GM23338 (cell line): ENCODE measurements around the gene DNAJC13. TPM values are rescaled to one million over a fixed set of nuclear protein-coding genes. Genes with fewer than 3 reads are reported as not detected.

Experiments used
- ATAC-seq: fragments of 200-7000 bp; cut with Tn5 transposase; 3 replicates; pipeline ENCODE4 v1.9.1; 2020
- DNase-seq: peaks from one replicate; pipeline ENCODE4 v3.0.0-alpha.2; 2015; ENCODE audit warnings: low spot score
- H2AFZ ChIP-seq: fragments of 200-600 bp; sonication (generic); 2 replicates; pipeline ENCODE4 v1.8.0; 2016; ENCODE audit warnings: antibody characterized with exemption, mild to moderate bottlenecking, moderate library complexity
- H3F3A ChIP-seq: fragments of 200-600 bp; sonication (generic); replicated peaks from 2 replicates; pipeline ENCODE4 v1.8.0; 2017; ENCODE audit warnings: antibody characterized with exemption, mixed run types, low read depth
- H3K27ac ChIP-seq: fragments of 200-600 bp; sonication (generic); 2 replicates; pipeline ENCODE4 v1.6.1; 2016; ENCODE audit warnings: low read depth
- H3K27me3 ChIP-seq: fragments of 200-600 bp; sonication (generic); 2 replicates; pipeline ENCODE4 v1.8.0; 2016; ENCODE audit warnings: mild to moderate bottlenecking, mixed run types, moderate library complexity; ENCODE audit not compliant: insufficient read depth
- H3K36me3 ChIP-seq: fragments of 200-600 bp; sonication (generic); 2 replicates; pipeline ENCODE4 v1.8.0; 2016; ENCODE audit warnings: mild to moderate bottlenecking; ENCODE audit not compliant: insufficient read depth
- H3K4me1 ChIP-seq: fragments of 200-600 bp; sonication (generic); 2 replicates; pipeline ENCODE4 v1.8.0; 2016; ENCODE audit warnings: mild to moderate bottlenecking, moderate library complexity; ENCODE audit not compliant: insufficient read depth
- H3K4me2 ChIP-seq: fragments of 200-600 bp; sonication (generic); 2 replicates; pipeline ENCODE4 v1.7.1; 2017; ENCODE audit warnings: mixed run types
- H3K4me3 ChIP-seq: fragments of 200-600 bp; sonication (generic); 2 replicates; pipeline ENCODE4 v1.6.1; 2016; ENCODE audit warnings: mixed run types
- H3K79me2 ChIP-seq: fragments of 200-600 bp; sonication (generic); replicated peaks from 2 replicates; pipeline ENCODE4 v1.8.0; 2017; ENCODE audit warnings: mild to moderate bottlenecking; ENCODE audit not compliant: insufficient read depth
- H3K9me2 ChIP-seq: fragments of 200-600 bp; sonication (generic); 2 replicates; pipeline ENCODE4 v1.8.0; 2017; ENCODE audit not compliant: insufficient read depth
- H4K20me1 ChIP-seq: fragments of 200-600 bp; sonication (generic); replicated peaks from 2 replicates; pipeline ENCODE4 v1.8.0; 2017; ENCODE audit warnings: mild to moderate bottlenecking; ENCODE audit not compliant: insufficient read depth
- H3K27ac Mint-ChIP-seq: 2 replicates; pipeline ENCODE4 v1.8.0; 2020; ENCODE audit warnings: inconsistent platforms, mild to moderate bottlenecking, moderate library complexity, mixed read lengths
- H3K27me3 Mint-ChIP-seq: 3 replicates; pipeline ENCODE4 v1.8.0; 2022; ENCODE audit warnings: low read depth, mild to moderate bottlenecking, moderate library complexity, mixed read lengths, inconsistent platforms; ENCODE audit not compliant: insufficient read depth, poor library complexity
- H3K36me3 Mint-ChIP-seq: 3 replicates; pipeline ENCODE4 v1.8.0; 2021; ENCODE audit warnings: low read depth, mild to moderate bottlenecking, inconsistent platforms, moderate library complexity, mixed read lengths
- H3K4me1 Mint-ChIP-seq: 3 replicates; pipeline ENCODE4 v1.8.0; 2020; ENCODE audit warnings: mild to moderate bottlenecking, inconsistent platforms, mixed read lengths
- H3K4me3 Mint-ChIP-seq: 3 replicates; pipeline ENCODE4 v1.8.0; 2021; ENCODE audit warnings: moderate library complexity, mild to moderate bottlenecking, inconsistent platforms, mixed read lengths
- H3K9me3 Mint-ChIP-seq: 3 replicates; pipeline ENCODE4 v1.8.0; 2020; ENCODE audit warnings: moderate library complexity, mild to moderate bottlenecking, inconsistent platforms, mixed read lengths
- CREB1 ChIP-seq: fragments of 250-450 bp; sonication (Bioruptor Pico); IDR thresholded peaks from 2 replicates; pipeline ENCODE4 v1.5.0; 2020; ENCODE audit warnings: low read depth, mild to moderate bottlenecking, moderate library complexity
- CTCF ChIP-seq, 2 experiments: fragments of 200-600 bp in 1 of 2; sonication (generic) in 1 of 2; conservative IDR thresholded peaks; 2 replicates each; pipeline versions ENCODE4 v1.5.1 to v1.6.1; 2016 to 2017; ENCODE audit warnings: antibody characterized with exemption in 2 of 2, low read depth in 2 of 2, mild to moderate bottlenecking in 2 of 2, moderate library complexity in 1 of 2
- ETS1 ChIP-seq: IDR thresholded peaks from 2 replicates; pipeline ENCODE4 v1.6.1; 2016; ENCODE audit warnings: antibody characterized with exemption
- EZH2 ChIP-seq: fragments of 200-600 bp; sonication (generic); IDR thresholded peaks from one replicate; pipeline ENCODE4 v1.8.0; 2017; ENCODE audit warnings: antibody characterized with exemption, mild to moderate bottlenecking, low read depth; ENCODE audit not compliant: unreplicated experiment
- NANOG ChIP-seq: IDR thresholded peaks from 2 replicates; pipeline ENCODE4 v1.6.1; 2016; ENCODE audit warnings: antibody characterized with exemption, borderline replicate concordance
- POLR2AphosphoS5 ChIP-seq: IDR thresholded peaks from 2 replicates; pipeline ENCODE4 v1.6.1; 2016; ENCODE audit warnings: antibody characterized with exemption, low read depth
- REST ChIP-seq: IDR thresholded peaks from one replicate; pipeline ENCODE4 v1.6.1; 2018; ENCODE audit warnings: antibody characterized with exemption; ENCODE audit not compliant: unreplicated experiment
- STAT1 ChIP-seq: IDR thresholded peaks from one replicate; pipeline ENCODE4 v1.6.1; 2016; ENCODE audit warnings: antibody characterized with exemption; ENCODE audit not compliant: unreplicated experiment
- ZNF331 ChIP-seq: fragments of 250-450 bp; sonication (Bioruptor Pico); IDR thresholded peaks from 2 replicates; pipeline ENCODE4 v1.5.0; 2020; ENCODE audit warnings: low read depth, mild to moderate bottlenecking, moderate library complexity
- ZNF462 ChIP-seq: fragments of 250-450 bp; sonication (Bioruptor Pico); IDR thresholded peaks from 2 replicates; pipeline ENCODE4 v1.5.0; 2020; ENCODE audit warnings: mild to moderate bottlenecking, moderate library complexity
- polyA plus RNA-seq: library from polyadenylated mRNA; unstranded; fragments of >200 nt; fragmentation: Nextera tagmentation; extraction: Ambion mirVana; gene quantifications from 2 replicates; pipeline ENCODE4 v1.2.1, GENCODE V29; 2016
- total RNA-seq: library from RNA; depleted of rRNA; stranded (reverse); fragments of >200 nt; shearing (Covaris generic); gene quantifications from 2 replicates; pipeline ENCODE4 v1.2.3, GENCODE V29; 2014

Gene DNAJC13
- total and polyA plus RNA-seq, 2 experiments from 2014 or later = 8.3 to 33.6 TPM

DNA sequence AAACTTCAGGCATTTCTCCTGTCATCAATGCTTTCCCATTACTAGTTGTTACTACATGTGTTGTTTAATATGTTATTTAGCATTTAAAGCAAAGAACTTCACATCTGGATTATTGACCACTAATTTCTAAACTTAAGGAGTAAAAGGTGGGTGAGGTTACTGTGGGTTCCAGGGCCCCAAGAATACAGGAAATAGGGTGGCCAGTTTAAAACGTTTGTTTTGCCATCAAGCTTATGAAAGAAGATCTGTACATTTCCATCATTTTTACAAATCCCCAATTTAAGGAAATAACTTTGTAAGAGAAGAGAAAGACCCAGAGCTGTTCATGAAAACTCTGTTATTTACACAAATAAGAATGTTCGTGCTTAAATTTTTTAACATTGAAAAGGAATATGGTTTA, 125.3 kb downstream of the DNAJC13 start:
- Histone ChIP-seq H3K9me2 (no peaks in the 10 kb centered on the region), H3K36me3 (no peaks in the 10 kb centered on the region), H3K4me2 (no peak overlapping the region), H3K27me3 (no peaks in the 10 kb centered on the region), H3K4me1 (no peaks in the 10 kb centered on the region), H3K4me3 (no peak overlapping the region), H3K27ac (no peak overlapping the region), H2AFZ (no peak overlapping the region), H4K20me1 (no peaks in the 10 kb centered on the region), H3F3A (no peaks in the 10 kb centered on the region), H3K79me2 (no peaks in the 10 kb centered on the region)
- no peak overlapping the region for H3K4me3 Mint-ChIP-seq
- DNase-seq (no peak), ATAC-seq (no peak)
- H3K27me3 Mint-ChIP-seq = no peaks in the 10 kb centered on the region
- peaks cover 13% of the 10 kb centered on the region; the same call in 2 of the 3 replicates for H3K36me3 Mint-ChIP-seq
- TF ChIP-seq ZNF462 = no peak
- TF ChIP-seq POLR2AphosphoS5 = no peak
- TF ChIP-seq REST = no peak
- no peak for TF ChIP-seq EZH2
- TF ChIP-seq STAT1 = no peak
- TF ChIP-seq CTCF (conservative IDR thresholded peaks at IDR 0.05; ENCODE audit: low read depth in 2 of 2) = no peak
- no peak for TF ChIP-seq NANOG
- TF ChIP-seq CREB1 = no peak
- TF ChIP-seq ETS1 = no peak
- no peak for TF ChIP-seq ZNF331 (CRISPR knock-in tag)
- 0 out of 3 replicates have a peak, but pooled peaks cover 2% of the 10 kb centered on the region for H3K4me1 Mint-ChIP-seq
- H3K27ac Mint-ChIP-seq = no peak overlapping the region
- no peaks in the 10 kb centered on the region for H3K9me3 Mint-ChIP-seq
